Bronchial epithelial cell (primary cell): ENCODE results near the gene SMIM13. TPM values are rescaled to one million over a fixed set of nuclear protein-coding genes. Genes with fewer than 3 reads are reported as not detected.

Experiments used
- DNase-seq: peaks from one replicate; pipeline ENCODE4 v3.0.0-alpha.2; 2010; ENCODE audit warnings: low read depth
- FAIRE-seq: peaks from 2 replicates; lab custom pipeline; 2011; peaks lifted over from hg19 to GRCh38; lab: Jason Lieb, UNC
- H3K27me3 ChIP-seq: 2 replicates; pipeline ENCODE4 v1.5.1; 2011; ENCODE audit warnings: low read length; ENCODE audit not compliant: control insufficient read depth, insufficient read depth
- H3K36me3 ChIP-seq: 2 replicates; pipeline ENCODE4 v1.5.1; 2011; ENCODE audit warnings: low read length; ENCODE audit not compliant: control insufficient read depth, insufficient read depth
- H3K4me3 ChIP-seq: 2 replicates; pipeline ENCODE4 v1.5.1; 2011; ENCODE audit warnings: mild to moderate bottlenecking, low read depth, low read length, control low read depth
- CTCF ChIP-seq: IDR thresholded peaks from 2 replicates; pipeline ENCODE4 v1.5.1; 2011; ENCODE audit warnings: mild to moderate bottlenecking, moderate library complexity, low read length, control low read depth, inconsistent platforms; ENCODE audit not compliant: insufficient read depth, severe bottlenecking
- total RNA-seq: library from RNA; depleted of rRNA; stranded (reverse); fragments of >200 nt; gene quantifications from 2 replicates; pipeline ENCODE4 v1.2.1, GENCODE V29; 2014

SMIM13 gene
- total RNA-seq, 1 donor from 2014 or later, result 17.1 TPM

DNA sequence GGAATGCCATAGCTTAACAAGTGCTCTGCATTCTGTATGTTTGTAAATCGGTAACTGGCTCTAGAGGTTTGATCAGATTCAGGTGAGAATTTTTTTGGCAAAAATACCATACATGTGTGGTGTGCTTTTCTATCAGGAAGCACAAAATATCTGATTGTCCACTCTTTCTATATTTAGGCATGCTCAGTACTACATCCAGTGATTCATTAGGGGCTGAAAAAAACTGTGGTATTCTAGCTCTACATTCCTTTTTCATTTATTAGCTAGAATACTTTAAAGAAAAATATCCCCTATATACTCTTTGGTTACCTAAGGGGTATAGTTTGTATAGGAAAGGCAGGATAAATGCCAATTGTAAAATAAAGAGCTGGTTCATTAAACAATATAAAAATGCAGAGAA, 38.9 kb upstream of the SMIM13 start:
- H3K4me3 ChIP-seq, result no peak overlapping the region
- DNase-seq (no peak), FAIRE-seq (no peak)
- H3K27me3 ChIP-seq, result no peaks in the 10 kb centered on the region
- no peak for TF ChIP-seq CTCF
- H3K36me3 ChIP-seq, result no peaks in the 10 kb centered on the region

- no peak for DNase-seq
- H3K4me3 ChIP-seq, result no peak overlapping the region
- no peak for TF ChIP-seq CTCF
- FAIRE-seq, result no peak
- H3K36me3 ChIP-seq, result no peaks in the 10 kb centered on the region
- H3K27me3 ChIP-seq, result no peaks in the 10 kb centered on the region
Observed at GRCh38 chr6:11055127-11055627, 38.5 kb upstream of the SMIM13 start.

GRCh38 chr6:11056871-11057270, 36.8 kb upstream of the SMIM13 start:
- Histone ChIP-seq H3K4me3 (no peak overlapping the region), H3K27me3 (peaks cover 1% of the 10 kb centered on the region), H3K36me3 (no peaks in the 10 kb centered on the region)
- no peak for FAIRE-seq
- no peak for DNase-seq
- no peak for TF ChIP-seq CTCF

DNA sequence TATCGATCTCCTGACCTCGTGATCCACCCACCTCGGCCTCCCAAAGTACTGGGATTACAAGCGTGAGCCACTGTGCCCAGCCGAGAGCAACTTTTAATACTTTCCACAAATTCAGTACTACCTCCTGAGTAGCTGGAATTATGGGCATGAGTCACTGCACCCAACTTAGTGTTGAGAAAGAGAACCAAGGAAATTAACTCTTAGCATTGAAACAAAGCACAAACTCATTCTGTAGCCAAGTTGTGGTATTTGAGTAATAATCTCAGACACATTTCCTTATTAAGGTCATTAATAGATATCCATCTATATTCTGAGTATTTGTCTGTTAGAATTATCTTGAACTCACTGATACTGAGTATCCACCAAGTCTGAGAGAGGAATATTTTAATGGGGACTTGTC, 35.2 kb upstream of the SMIM13 start:
- no peak overlapping the region for H3K4me3 ChIP-seq
- FAIRE-seq (no peak), DNase-seq (peak; percentile 21)

GRCh38 chr6:11062083-11062482, 31.6 kb upstream of the SMIM13 start:
- Histone ChIP-seq H3K4me3 (no peak overlapping the region), H3K36me3 (no peaks in the 10 kb centered on the region), H3K27me3 (peaks cover 1% of the 10 kb centered on the region)
- FAIRE-seq (no peak), DNase-seq (no peak)
- TF ChIP-seq CTCF, result no peak

More for the DNA sequence above, 35.2 kb upstream of the SMIM13 start:
- TF ChIP-seq CTCF, result no peak
- peaks cover 1% of the 10 kb centered on the region for H3K27me3 ChIP-seq
- H3K36me3 ChIP-seq, result no peaks in the 10 kb centered on the region

GRCh38 chr6:11062715-11063114, 30.9 kb upstream of the SMIM13 start:
- no peak for FAIRE-seq
- Histone ChIP-seq H3K36me3 (no peaks in the 10 kb centered on the region), H3K27me3 (peaks cover 1% of the 10 kb centered on the region), H3K4me3 (no peak overlapping the region)
- no peak for DNase-seq
- no peak for TF ChIP-seq CTCF
